ENCODE measurements around the gene LDLRAD2.

DNA sequence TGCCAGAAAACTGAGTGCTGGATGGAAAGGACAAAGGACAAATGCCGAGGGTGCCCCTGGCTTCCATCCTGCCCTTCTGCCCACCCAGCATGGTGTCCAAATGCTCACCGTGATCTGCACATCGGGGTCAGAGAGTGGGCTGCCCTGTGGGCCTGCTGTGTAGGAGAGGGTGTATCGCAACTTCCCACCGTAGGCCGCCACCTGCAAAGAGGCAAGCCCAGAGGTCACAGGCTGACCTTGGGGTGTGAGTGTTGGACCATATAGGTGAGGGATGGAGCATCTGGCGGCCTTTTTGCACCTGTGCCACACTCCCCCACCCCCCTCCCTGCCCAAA lies 53.5 kb downstream of the LDLRAD2 start:
- TF ChIP-seq, protein P1, sequence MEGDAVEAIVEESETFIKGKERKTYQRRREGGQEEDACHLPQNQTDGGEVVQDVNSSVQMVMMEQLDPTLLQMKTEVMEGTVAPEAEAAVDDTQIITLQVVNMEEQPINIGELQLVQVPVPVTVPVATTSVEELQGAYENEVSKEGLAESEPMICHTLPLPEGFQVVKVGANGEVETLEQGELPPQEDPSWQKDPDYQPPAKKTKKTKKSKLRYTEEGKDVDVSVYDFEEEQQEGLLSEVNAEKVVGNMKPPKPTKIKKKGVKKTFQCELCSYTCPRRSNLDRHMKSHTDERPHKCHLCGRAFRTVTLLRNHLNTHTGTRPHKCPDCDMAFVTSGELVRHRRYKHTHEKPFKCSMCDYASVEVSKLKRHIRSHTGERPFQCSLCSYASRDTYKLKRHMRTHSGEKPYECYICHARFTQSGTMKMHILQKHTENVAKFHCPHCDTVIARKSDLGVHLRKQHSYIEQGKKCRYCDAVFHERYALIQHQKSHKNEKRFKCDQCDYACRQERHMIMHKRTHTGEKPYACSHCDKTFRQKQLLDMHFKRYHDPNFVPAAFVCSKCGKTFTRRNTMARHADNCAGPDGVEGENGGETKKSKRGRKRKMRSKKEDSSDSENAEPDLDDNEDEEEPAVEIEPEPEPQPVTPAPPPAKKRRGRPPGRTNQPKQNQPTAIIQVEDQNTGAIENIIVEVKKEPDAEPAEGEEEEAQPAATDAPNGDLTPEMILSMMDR (IDR thresholded peaks at IDR 0.05): no peak
- no peak for TF ChIP-seq POLR2A (IDR thresholded peaks at IDR 0.05)

All from thyroid gland (tissue), 4 donors.